Progenitor cell of endocrine pancreas (in vitro differentiated cells): Measurements from ENCODE around the gene NEB. TPM values are rescaled to one million over a fixed set of nuclear protein-coding genes. Genes with fewer than 3 reads are reported as not detected.

ENCODE experiments used
- DNase-seq: peaks from one replicate; pipeline ENCODE4 v3.0.0; 2021; ENCODE audit warnings: low spot score; ENCODE audit not compliant: unreplicated experiment
- H3K27ac Mint-ChIP-seq: 2 replicates; pipeline ENCODE4 v1.8.0; 2021; ENCODE audit warnings: mild to moderate bottlenecking, moderate library complexity, mixed read lengths
- H3K27me3 Mint-ChIP-seq: 2 replicates; pipeline ENCODE4 v1.8.0; 2021; ENCODE audit warnings: mixed read lengths
- H3K36me3 Mint-ChIP-seq: 2 replicates; pipeline ENCODE4 v1.8.0; 2022; ENCODE audit warnings: mixed read lengths; ENCODE audit not compliant: insufficient read depth
- H3K4me1 Mint-ChIP-seq: 2 replicates; pipeline ENCODE4 v1.8.0; 2021; ENCODE audit warnings: low read depth, mixed read lengths
- H3K4me3 Mint-ChIP-seq: 2 replicates; pipeline ENCODE4 v1.8.0; 2021; ENCODE audit warnings: low read depth, mild to moderate bottlenecking, moderate library complexity, mixed read lengths
- H3K9me3 Mint-ChIP-seq: 2 replicates; pipeline ENCODE4 v1.8.0; 2021; ENCODE audit warnings: low read depth, mixed read lengths
- CTCF ChIP-seq: fragments of 200-600 bp; sonication (generic); IDR thresholded peaks from one replicate; pipeline ENCODE4 v1.5.0; 2021; ENCODE audit warnings: antibody characterized with exemption, mild to moderate bottlenecking; ENCODE audit not compliant: unreplicated experiment
- total RNA-seq: library from RNA; stranded (reverse); gene quantifications from 2 replicates; pipeline ENCODE4 v1.2.1, GENCODE V29; 2021

The NEB gene
- total RNA-seq, 1 donor from 2014 or later = 1.5 TPM

GRCh38 chr2:151679994-151680393, 54.3 kb downstream of the NEB start:
- no peak for DNase-seq
- Mint-ChIP-seq H3K27me3 (no peaks in the 10 kb centered on the region), H3K27ac (no peak overlapping the region), H3K4me1 (no peaks in the 10 kb centered on the region), H3K36me3 (no peaks in the 10 kb centered on the region), H3K4me3 (no peak overlapping the region), H3K9me3 (no peaks in the 10 kb centered on the region)
- TF ChIP-seq CTCF = no peak

GRCh38 chr2:151678849-151679248, 55.4 kb downstream of the NEB start:
- no peaks in the 10 kb centered on the region for H3K9me3 Mint-ChIP-seq
- no peak overlapping the region for H3K4me3 Mint-ChIP-seq
- no peaks in the 10 kb centered on the region for H3K36me3 Mint-ChIP-seq
- no peak overlapping the region for H3K27ac Mint-ChIP-seq
- no peaks in the 10 kb centered on the region for H3K27me3 Mint-ChIP-seq
- H3K4me1 Mint-ChIP-seq = no peaks in the 10 kb centered on the region
- TF ChIP-seq CTCF = no peak
- DNase-seq = no peak

GRCh38 chr2:151673016-151673415, 61.3 kb downstream of the NEB start:
- Mint-ChIP-seq H3K4me1 (no peaks in the 10 kb centered on the region), H3K27me3 (no peaks in the 10 kb centered on the region), H3K36me3 (no peaks in the 10 kb centered on the region), H3K27ac (no peak overlapping the region), H3K9me3 (no peaks in the 10 kb centered on the region), H3K4me3 (no peak overlapping the region)
- TF ChIP-seq CTCF = no peak
- DNase-seq = no peak

GRCh38 chr2:151672277-151672676, 62.0 kb downstream of the NEB start:
- H3K4me3 Mint-ChIP-seq = no peak overlapping the region
- no peaks in the 10 kb centered on the region for H3K36me3 Mint-ChIP-seq
- no peak overlapping the region for H3K27ac Mint-ChIP-seq
- DNase-seq = no peak
- no peak for TF ChIP-seq CTCF
- H3K4me1 Mint-ChIP-seq = no peaks in the 10 kb centered on the region
- no peaks in the 10 kb centered on the region for H3K9me3 Mint-ChIP-seq
- H3K27me3 Mint-ChIP-seq = no peaks in the 10 kb centered on the region

- no peak for TF ChIP-seq CTCF
- no peak for DNase-seq
- Mint-ChIP-seq H3K4me3 (no peak overlapping the region), H3K4me1 (no peaks in the 10 kb centered on the region), H3K36me3 (no peaks in the 10 kb centered on the region), H3K9me3 (no peaks in the 10 kb centered on the region), H3K27ac (no peak overlapping the region), H3K27me3 (no peaks in the 10 kb centered on the region)
Observed at GRCh38 chr2:151670846-151671597, 63.3 kb downstream of the NEB start.
